GM12878 (cell line): ENCODE data around the gene CACNA2D3. TPM values are rescaled to one million over a fixed set of nuclear protein-coding genes. Genes with fewer than 3 reads are reported as not detected.

Source experiments
- ATAC-seq: fragments of 200-7000 bp; cut with Tn5 transposase; 3 replicates; pipeline ENCODE4 v1.9.1; 2020; ENCODE audit warnings: mild to moderate bottlenecking, moderate library complexity
- BruUV-seq: library from RNA; stranded (reverse); fragments of 400-500 nt; replicated peaks from 2 replicates; lab custom pipeline; 2021; lab: Mats Ljungman, UMichigan
- CTCF ChIA-PET: fragments of 300-600 bp; sonication (Branson Sonifier 250); formaldehyde crosslinking; extraction: SDS; loops from one replicate; lab custom pipeline; 2021; ENCODE audit warnings: inconsistent platforms; lab: Yijun Ruan, JAX
- POLR2A ChIA-PET: fragments of 350-600 bp; formaldehyde crosslinking; extraction: SDS; loops from one replicate; lab custom pipeline; 2021; ENCODE audit warnings: inconsistent platforms; lab: Charles Lee
- RAD21 ChIA-PET: fragments of 300-600 bp; sonication (Branson Sonifier 250); formaldehyde crosslinking; loops from one replicate; lab custom pipeline; 2023; ENCODE audit warnings: antibody characterized with exemption; ENCODE audit not compliant: unreplicated experiment; lab: Charles Lee
- SMC1A ChIA-PET: fragments of 300-600 bp; sonication (Branson Sonifier 250); formaldehyde crosslinking; loops from one replicate; lab custom pipeline; 2023; ENCODE audit not compliant: unreplicated experiment, uncharacterized antibody; lab: Charles Lee
- DNase-seq: peaks from one replicate; pipeline ENCODE4 v3.0.0-alpha.2; 2011; ENCODE audit warnings: low read depth, low spot score
- FAIRE-seq: peaks from 3 replicates; lab custom pipeline; 2011; peaks lifted over from hg19 to GRCh38; lab: Jason Lieb, UNC
- H2AFZ ChIP-seq: 2 replicates; pipeline ENCODE4 v1.6.0; 2011; ENCODE audit warnings: low read depth, low read length, control low read depth; ENCODE audit not compliant: control insufficient read depth
- H3K27ac ChIP-seq: 2 replicates; pipeline ENCODE4 v1.5.1; 2011; ENCODE audit warnings: control low read depth; ENCODE audit not compliant: control insufficient read depth, insufficient read depth
- H3K27me3 ChIP-seq, 2 experiments: replicated peaks in 1 of 2; 2 replicates each; pipeline versions ENCODE4 v1.6.0 to v1.6.1; 2011; ENCODE audit warnings: low read length in 1 of 2; ENCODE audit not compliant: control insufficient read depth in 2 of 2, insufficient read depth in 2 of 2
- H3K36me3 ChIP-seq, 2 experiments: 2 replicates each; pipeline ENCODE4 v1.5.1; 2011; ENCODE audit warnings: low read length in 1 of 2; ENCODE audit not compliant: control insufficient read depth in 2 of 2, insufficient read depth in 2 of 2
- H3K4me1 ChIP-seq: 2 replicates; pipeline ENCODE4 v1.6.1; 2011; ENCODE audit warnings: mild to moderate bottlenecking, low read length, moderate library complexity, mixed read lengths; ENCODE audit not compliant: control insufficient read depth, insufficient read depth
- H3K4me2 ChIP-seq: 2 replicates; pipeline ENCODE4 v1.6.0; 2011; ENCODE audit warnings: control low read depth; ENCODE audit not compliant: control insufficient read depth, insufficient read depth
- H3K4me3 ChIP-seq: fragments of 200-600 bp; sonication (generic); 2 replicates; pipeline ENCODE4 v1.5.1; 2016
- H3K79me2 ChIP-seq: 2 replicates; pipeline ENCODE4 v1.6.0; 2011; ENCODE audit warnings: low read length; ENCODE audit not compliant: control insufficient read depth, insufficient read depth
- H3K9ac ChIP-seq: 2 replicates; pipeline ENCODE4 v1.8.0; 2011; ENCODE audit warnings: low read length, control low read depth, mixed read lengths; ENCODE audit not compliant: control insufficient read depth, insufficient read depth
- H3K9me3 ChIP-seq: replicated peaks from 3 replicates; pipeline ENCODE4 v1.5.1; 2011; ENCODE audit warnings: mild to moderate bottlenecking, low read length; ENCODE audit not compliant: control insufficient read depth, insufficient read depth
- H4K20me1 ChIP-seq: 2 replicates; pipeline ENCODE4 v1.6.0; 2011; ENCODE audit not compliant: control insufficient read depth, insufficient read depth
- CHD4 ChIP-seq: fragments of 200-600 bp; sonication (generic); IDR thresholded peaks from 2 replicates; pipeline ENCODE4 v1.6.1; 2016; ENCODE audit warnings: mild to moderate bottlenecking
- IKZF2 ChIP-seq, 2 experiments: fragments of 450-650 bp; IDR thresholded peaks; 2 replicates each; pipeline ENCODE4 v1.6.1; 2017; ENCODE audit warnings: mild to moderate bottlenecking in 2 of 2, moderate library complexity in 2 of 2
- KDM1A ChIP-seq: fragments of 200-600 bp; sonication (generic); IDR thresholded peaks from 2 replicates; pipeline ENCODE4 v1.6.1; 2016; ENCODE audit warnings: borderline replicate concordance
- NFYA ChIP-seq: IDR thresholded peaks from 2 replicates; pipeline ENCODE4 v1.6.1; 2011; ENCODE audit warnings: low read depth, mild to moderate bottlenecking, low read length, improper control_type of control experiment, borderline replicate concordance
- NR2C1 ChIP-seq: fragments of 450-650 bp; IDR thresholded peaks from 2 replicates; pipeline ENCODE4 v1.6.1; 2017; ENCODE audit warnings: antibody characterized with exemption, mild to moderate bottlenecking, moderate library complexity
- NR2C2 ChIP-seq: IDR thresholded peaks from 2 replicates; pipeline ENCODE4 v1.6.1; 2011; ENCODE audit warnings: borderline replicate concordance, low read depth; ENCODE audit not compliant: control insufficient read depth, insufficient read length
- PAX5 ChIP-seq: IDR thresholded peaks from 2 replicates; pipeline ENCODE4 v1.6.1; 2011; ENCODE audit warnings: low read depth, low read length, borderline replicate concordance
- RBBP5 ChIP-seq: fragments of 200-600 bp; sonication (generic); conservative IDR thresholded peaks from 2 replicates; pipeline ENCODE4 v1.6.1; 2016
- STAT3 ChIP-seq: IDR thresholded peaks from 2 replicates; pipeline ENCODE4 v1.6.1; 2011; ENCODE audit warnings: low read depth, low read length, improper control_type of control experiment
- TAF1 ChIP-seq: IDR thresholded peaks from 2 replicates; pipeline ENCODE4 v1.6.1; 2011; ENCODE audit warnings: mild to moderate bottlenecking, low read depth, low read length, borderline replicate concordance
- TCF3 ChIP-seq: IDR thresholded peaks from 2 replicates; pipeline ENCODE4 v1.6.1; 2012; ENCODE audit warnings: low read depth, mild to moderate bottlenecking, low read length, borderline replicate concordance; ENCODE audit not compliant: insufficient read depth
- WRNIP1 ChIP-seq: IDR thresholded peaks from 2 replicates; pipeline ENCODE4 v1.6.1; 2011; ENCODE audit warnings: low read depth, low read length, improper control_type of control experiment, borderline replicate concordance
- WGBS: methylation state at CpG from one replicate; pipeline ENCODE4 v1.1.6; 2016; ENCODE audit warnings: low lambda C conversion rate; ENCODE audit not compliant: insufficient replicate concordance, insufficient coverage; ENCODE audit errors: missing lambda C conversion rate; 5-methylcytosine and 5-hydroxymethylcytosine counted together
- in situ Hi-C: fragments of 300-500 bp; cut with MboI; formaldehyde crosslinking; loops from 9 replicates; pipeline ENCODE4 v1.14.3; 2018; ENCODE audit warnings: mixed read lengths
- intact Hi-C: fragments of 100-400 bp; cut with micrococcal nuclease; formaldehyde crosslinking; loops from one replicate; pipeline ENCODE4 v1.14.2; 2022; ENCODE audit not compliant: unreplicated experiment
- polyA plus RNA-seq, 11 experiments: library from polyadenylated mRNA; depleted of rRNA in 4 of 11; unstranded in 6 of 11; stranded (reverse) in 5 of 11; fragments of >200 nt; fragmentation: Nextera tagmentation in 4 of 11; fragmentation: Illumina TruSeq in 1 of 11; extraction: Ambion mirVana in 4 of 11; extraction: Trizol in 1 of 11; gene quantifications; 1 replicate in 1 of 11; 2 replicates in 10 of 11; pipeline versions ENCODE4 v1.2.1 to v1.2.3, GENCODE V29; 2011 to 2016; ENCODE audit warnings: inconsistent platforms in 2 of 11, missing spikeins in 2 of 11, low read depth in 1 of 11
- total RNA-seq, 4 experiments: library from RNA; depleted of rRNA in 3 of 4; stranded (reverse); fragments of >200 nt in 3 of 4; fragmentation: Illumina TruSeq in 1 of 4; extraction: Trizol in 1 of 4; gene quantifications; 2 replicates each; pipeline versions ENCODE4 v1.2.1 to v1.2.3, GENCODE V29; 2013 to 2021
- TF ChIP-seq, protein P1 (sequence below): IDR thresholded peaks from 2 replicates; pipeline ENCODE4 v1.6.1; 2011; ENCODE audit warnings: borderline replicate concordance, low read depth, mild to moderate bottlenecking, moderate library complexity, low read length; ENCODE audit not compliant: insufficient read depth, poor library complexity, severe bottlenecking
- TF ChIP-seq, protein P2 (sequence below): IDR thresholded peaks from 2 replicates; pipeline ENCODE4 v1.6.1; 2011; ENCODE audit warnings: mild to moderate bottlenecking, low read depth, low read length, moderate library complexity; ENCODE audit not compliant: insufficient replicate concordance
- TF ChIP-seq, protein P3 (sequence below): IDR thresholded peaks from 2 replicates; pipeline ENCODE4 v1.6.1; 2012; ENCODE audit warnings: low read length, inconsistent platforms
- TF ChIP-seq, protein P4 (sequence below): IDR thresholded peaks from 2 replicates; pipeline ENCODE4 v1.6.1; 2011; ENCODE audit warnings: borderline replicate concordance, low read depth, mild to moderate bottlenecking, moderate library complexity, mixed read lengths, low read length; ENCODE audit not compliant: insufficient read depth; ENCODE audit errors: extremely low read length
- TF ChIP-seq, protein P5 (sequence below): IDR thresholded peaks from 2 replicates; pipeline ENCODE4 v1.6.1; 2011; ENCODE audit warnings: low read depth, low read length, improper control_type of control experiment, borderline replicate concordance

The CACNA2D3 gene
- total and polyA plus RNA-seq, 10 of the 15 experiments (the other 5 are each of a cell fraction or from before 2014, with no cell fraction given), result not detected

DNA sequence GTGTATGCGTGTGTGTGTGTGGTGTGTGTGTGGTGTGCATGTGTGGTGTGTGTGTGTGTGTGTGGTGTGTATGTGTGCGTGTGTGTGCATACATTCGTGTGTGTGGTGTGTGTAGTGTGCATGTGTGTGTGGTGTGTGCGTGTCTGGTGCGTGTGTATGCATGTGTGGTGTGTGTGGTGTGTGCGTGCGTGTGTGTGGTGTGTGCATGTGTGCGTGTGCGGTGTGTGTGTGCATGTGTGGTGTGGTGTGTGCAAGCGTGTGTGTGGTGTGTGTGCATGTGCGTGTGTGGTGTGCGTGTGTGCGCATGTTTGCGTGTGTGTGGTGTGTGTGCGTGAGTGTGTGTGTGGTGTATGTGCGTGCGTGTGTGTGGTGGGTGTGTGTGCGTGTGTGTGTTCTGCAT lies 595.2 kb downstream of the CACNA2D3 start:
- BruUV-seq, result no TSS peak
- ChIA-PET RAD21 (no interaction called here), CTCF (no interaction called here), SMC1A (no interaction called here), POLR2A (no interaction called here)
- Histone ChIP-seq H3K27ac (no peak overlapping the region), H3K9me3 (no peaks in the 10 kb centered on the region), H3K4me2 (no peak overlapping the region), H4K20me1 (no peaks in the 10 kb centered on the region), H3K36me3 (no peaks in the 10 kb centered on the region), H3K79me2 (no peaks in the 10 kb centered on the region), H3K4me1 (no peaks in the 10 kb centered on the region), H3K9ac (no peak overlapping the region), H3K4me3 (no peak overlapping the region), H2AFZ (no peak overlapping the region), H3K27me3 (no peaks in the 10 kb centered on the region)
- in situ Hi-C loops, result no loop called here
- 80% methylated on average over 18 of the region's 18 CpGs for WGBS
- intact Hi-C loops, result no loop called here
- ATAC-seq (no peak), DNase-seq (no peak), FAIRE-seq (no peak)
- TF ChIP-seq PAX5 (no peak), CHD4 (no peak), WRNIP1 (no peak), NFYA (no peak), RBBP5 (no peak), IKZF2 (IDR thresholded peaks at IDR 0.05) (no peak), TAF1 (no peak), KDM1A (no peak), STAT3 (no peak), NR2C1 (no peak), NR2C2 (peak; percentile 25), TCF3 (peak; percentile 32; the same call in 1 of the 2 replicates)
- TF ChIP-seq, protein P1, sequence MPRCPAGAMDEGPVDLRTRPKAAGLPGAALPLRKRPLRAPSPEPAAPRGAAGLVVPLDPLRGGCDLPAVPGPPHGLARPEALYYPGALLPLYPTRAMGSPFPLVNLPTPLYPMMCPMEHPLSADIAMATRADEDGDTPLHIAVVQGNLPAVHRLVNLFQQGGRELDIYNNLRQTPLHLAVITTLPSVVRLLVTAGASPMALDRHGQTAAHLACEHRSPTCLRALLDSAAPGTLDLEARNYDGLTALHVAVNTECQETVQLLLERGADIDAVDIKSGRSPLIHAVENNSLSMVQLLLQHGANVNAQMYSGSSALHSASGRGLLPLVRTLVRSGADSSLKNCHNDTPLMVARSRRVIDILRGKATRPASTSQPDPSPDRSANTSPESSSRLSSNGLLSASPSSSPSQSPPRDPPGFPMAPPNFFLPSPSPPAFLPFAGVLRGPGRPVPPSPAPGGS, result peak; percentile 98
- TF ChIP-seq, protein P2, sequence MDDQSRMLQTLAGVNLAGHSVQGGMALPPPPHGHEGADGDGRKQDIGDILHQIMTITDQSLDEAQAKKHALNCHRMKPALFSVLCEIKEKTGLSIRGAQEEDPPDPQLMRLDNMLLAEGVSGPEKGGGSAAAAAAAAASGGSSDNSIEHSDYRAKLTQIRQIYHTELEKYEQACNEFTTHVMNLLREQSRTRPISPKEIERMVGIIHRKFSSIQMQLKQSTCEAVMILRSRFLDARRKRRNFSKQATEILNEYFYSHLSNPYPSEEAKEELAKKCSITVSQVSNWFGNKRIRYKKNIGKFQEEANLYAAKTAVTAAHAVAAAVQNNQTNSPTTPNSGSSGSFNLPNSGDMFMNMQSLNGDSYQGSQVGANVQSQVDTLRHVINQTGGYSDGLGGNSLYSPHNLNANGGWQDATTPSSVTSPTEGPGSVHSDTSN, result peak; percentile 63
- TF ChIP-seq, protein P3, sequence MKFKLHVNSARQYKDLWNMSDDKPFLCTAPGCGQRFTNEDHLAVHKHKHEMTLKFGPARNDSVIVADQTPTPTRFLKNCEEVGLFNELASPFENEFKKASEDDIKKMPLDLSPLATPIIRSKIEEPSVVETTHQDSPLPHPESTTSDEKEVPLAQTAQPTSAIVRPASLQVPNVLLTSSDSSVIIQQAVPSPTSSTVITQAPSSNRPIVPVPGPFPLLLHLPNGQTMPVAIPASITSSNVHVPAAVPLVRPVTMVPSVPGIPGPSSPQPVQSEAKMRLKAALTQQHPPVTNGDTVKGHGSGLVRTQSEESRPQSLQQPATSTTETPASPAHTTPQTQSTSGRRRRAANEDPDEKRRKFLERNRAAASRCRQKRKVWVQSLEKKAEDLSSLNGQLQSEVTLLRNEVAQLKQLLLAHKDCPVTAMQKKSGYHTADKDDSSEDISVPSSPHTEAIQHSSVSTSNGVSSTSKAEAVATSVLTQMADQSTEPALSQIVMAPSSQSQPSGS, result no peak
- TF ChIP-seq, protein P4, sequence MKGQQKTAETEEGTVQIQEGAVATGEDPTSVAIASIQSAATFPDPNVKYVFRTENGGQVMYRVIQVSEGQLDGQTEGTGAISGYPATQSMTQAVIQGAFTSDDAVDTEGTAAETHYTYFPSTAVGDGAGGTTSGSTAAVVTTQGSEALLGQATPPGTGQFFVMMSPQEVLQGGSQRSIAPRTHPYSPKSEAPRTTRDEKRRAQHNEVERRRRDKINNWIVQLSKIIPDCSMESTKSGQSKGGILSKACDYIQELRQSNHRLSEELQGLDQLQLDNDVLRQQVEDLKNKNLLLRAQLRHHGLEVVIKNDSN, result no peak
- TF ChIP-seq, protein P5, sequence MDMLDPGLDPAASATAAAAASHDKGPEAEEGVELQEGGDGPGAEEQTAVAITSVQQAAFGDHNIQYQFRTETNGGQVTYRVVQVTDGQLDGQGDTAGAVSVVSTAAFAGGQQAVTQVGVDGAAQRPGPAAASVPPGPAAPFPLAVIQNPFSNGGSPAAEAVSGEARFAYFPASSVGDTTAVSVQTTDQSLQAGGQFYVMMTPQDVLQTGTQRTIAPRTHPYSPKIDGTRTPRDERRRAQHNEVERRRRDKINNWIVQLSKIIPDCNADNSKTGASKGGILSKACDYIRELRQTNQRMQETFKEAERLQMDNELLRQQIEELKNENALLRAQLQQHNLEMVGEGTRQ, result no peak
